HEK293T (cell line): ENCODE measurements around the gene GPR34.

ENCODE experiments used
- ARNT ChIP-seq: fragments of 450-650 bp; IDR thresholded peaks from 2 replicates; pipeline ENCODE4 v1.6.1; 2017; ENCODE audit warnings: mild to moderate bottlenecking
- BHLHE40 ChIP-seq: fragments of 450-650 bp; IDR thresholded peaks from 2 replicates; pipeline ENCODE4 v1.6.1; 2016; ENCODE audit warnings: mild to moderate bottlenecking, moderate library complexity, borderline replicate concordance
- ELF4 ChIP-seq: fragments of 450-650 bp; IDR thresholded peaks from 2 replicates; pipeline ENCODE4 v1.6.1; 2017; ENCODE audit warnings: antibody characterized with exemption
- FOXA1 ChIP-seq: fragments of 450-650 bp; IDR thresholded peaks from 2 replicates; pipeline ENCODE4 v1.6.1; 2016; ENCODE audit warnings: mild to moderate bottlenecking
- FOXK2 ChIP-seq: fragments of 450-650 bp; IDR thresholded peaks from 2 replicates; pipeline ENCODE4 v1.6.1; 2016; ENCODE audit warnings: mild to moderate bottlenecking
- FOXM1 ChIP-seq: fragments of 450-650 bp; IDR thresholded peaks from 2 replicates; pipeline ENCODE4 v1.6.1; 2017; ENCODE audit warnings: mild to moderate bottlenecking, borderline replicate concordance
- HDGF ChIP-seq: fragments of 450-650 bp; IDR thresholded peaks from 2 replicates; pipeline ENCODE4 v1.6.1; 2017; ENCODE audit warnings: antibody characterized with exemption, borderline replicate concordance
- L3MBTL2 ChIP-seq: fragments of 450-650 bp; conservative IDR thresholded peaks from 2 replicates; pipeline ENCODE4 v1.6.1; 2016; ENCODE audit warnings: mild to moderate bottlenecking
- LEF1 ChIP-seq: fragments of 450-650 bp; IDR thresholded peaks from 2 replicates; pipeline ENCODE4 v1.6.1; 2017; ENCODE audit warnings: mild to moderate bottlenecking, borderline replicate concordance
- SP1 ChIP-seq: fragments of 450-650 bp; IDR thresholded peaks from 2 replicates; pipeline ENCODE4 v1.6.1; 2017
- SUZ12 ChIP-seq: fragments of 450-650 bp; IDR thresholded peaks from 2 replicates; pipeline ENCODE4 v1.6.1; 2016; ENCODE audit warnings: mild to moderate bottlenecking
- TARDBP ChIP-seq: fragments of 450-650 bp; IDR thresholded peaks from 2 replicates; pipeline ENCODE4 v1.6.1; 2016
- TF ChIP-seq, protein P1 (sequence below): fragments of 450-650 bp; IDR thresholded peaks from 2 replicates; pipeline ENCODE4 v1.6.1; 2016

DNA sequence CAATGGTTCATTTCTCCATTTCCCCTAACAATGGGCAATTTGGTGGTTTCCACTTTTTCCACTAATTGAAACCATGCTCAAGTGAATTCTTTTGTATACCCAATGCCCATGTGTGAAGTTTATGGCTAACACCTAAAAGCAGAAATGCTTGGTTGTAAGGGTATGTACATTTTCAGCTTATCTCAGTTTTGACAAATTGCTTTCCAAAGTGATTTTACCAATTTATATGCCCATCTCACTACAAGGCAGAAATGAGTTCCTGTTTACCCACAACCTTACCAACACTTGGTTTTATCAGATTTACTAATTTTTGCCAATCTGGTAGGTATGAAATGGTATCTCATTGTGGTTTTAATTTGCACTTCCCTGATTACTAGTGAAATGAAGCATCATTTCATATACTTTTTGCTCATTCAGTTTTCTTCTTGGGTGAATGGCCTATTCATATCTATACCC is 14.8 kb downstream of the GPR34 start:
- no peak for TF ChIP-seq FOXM1
- no peak for TF ChIP-seq BHLHE40
- no peak for TF ChIP-seq ELF4
- no peak for TF ChIP-seq SUZ12
- TF ChIP-seq TARDBP = no peak
- no peak for TF ChIP-seq LEF1
- no peak for TF ChIP-seq ARNT
- TF ChIP-seq FOXK2 = no peak
- no peak for TF ChIP-seq FOXA1
- TF ChIP-seq SP1 = no peak
- TF ChIP-seq, protein P1, sequence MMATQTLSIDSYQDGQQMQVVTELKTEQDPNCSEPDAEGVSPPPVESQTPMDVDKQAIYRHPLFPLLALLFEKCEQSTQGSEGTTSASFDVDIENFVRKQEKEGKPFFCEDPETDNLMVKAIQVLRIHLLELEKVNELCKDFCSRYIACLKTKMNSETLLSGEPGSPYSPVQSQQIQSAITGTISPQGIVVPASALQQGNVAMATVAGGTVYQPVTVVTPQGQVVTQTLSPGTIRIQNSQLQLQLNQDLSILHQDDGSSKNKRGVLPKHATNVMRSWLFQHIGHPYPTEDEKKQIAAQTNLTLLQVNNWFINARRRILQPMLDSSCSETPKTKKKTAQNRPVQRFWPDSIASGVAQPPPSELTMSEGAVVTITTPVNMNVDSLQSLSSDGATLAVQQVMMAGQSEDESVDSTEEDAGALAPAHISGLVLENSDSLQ = no peak
- TF ChIP-seq L3MBTL2 = no peak
- TF ChIP-seq HDGF = no peak
